ENCODE results near the gene DDO.

- TF ChIP-seq CTCF (IDR thresholded peaks at IDR 0.05 in 4 of 5, conservative IDR thresholded peaks at IDR 0.05 in 1 of 5) = no peak
- TF ChIP-seq POLR2A (IDR thresholded peaks at IDR 0.05) = no peak
Measured at GRCh38 chr6:110446405-110446804, 31.0 kb upstream of the DDO start.
